K562 (cell line): ENCODE data around the gene GJC2. TPM values are rescaled to one million over a fixed set of nuclear protein-coding genes. Genes with fewer than 3 reads are reported as not detected.
A peak's percentile ranks its signal among the peaks of the same experiment; 100 is the strongest.

Source experiments
- ASH1L ChIP-seq: fragments of 450-650 bp; IDR thresholded peaks from 2 replicates; pipeline ENCODE4 v1.6.1; 2018; ENCODE audit warnings: borderline replicate concordance, mild to moderate bottlenecking, low read depth; ENCODE audit not compliant: partially characterized antibody
- BHLHE40 ChIP-seq: IDR thresholded peaks from 2 replicates; pipeline ENCODE4 v1.6.1; 2011; ENCODE audit warnings: low read length, improper control_type of control experiment
- CBFB ChIP-seq: sonication (generic); formaldehyde crosslinking; IDR thresholded peaks from 2 replicates; pipeline ENCODE4 v1.4.0; 2020; ENCODE audit warnings: mild to moderate bottlenecking, missing genetic modification reagents
- EGR1 ChIP-seq: fragments of 450-650 bp; conservative IDR thresholded peaks from 2 replicates; pipeline ENCODE4 v1.6.1; 2017; ENCODE audit warnings: mild to moderate bottlenecking
- L3MBTL2 ChIP-seq: fragments of 450-650 bp; IDR thresholded peaks from 2 replicates; pipeline ENCODE4 v1.6.1; 2016; ENCODE audit warnings: mild to moderate bottlenecking, moderate library complexity
- NRF1 ChIP-seq, 2 experiments: fragments of 450-650 bp; IDR thresholded peaks in 1 of 2; conservative IDR thresholded peaks in 1 of 2; 2 replicates each; pipeline ENCODE4 v1.6.1; 2014; ENCODE audit warnings: mild to moderate bottlenecking in 2 of 2
- TBP ChIP-seq: optimal IDR thresholded peaks from 2 replicates; pipeline ENCODE3; 2011; ENCODE audit warnings: low read depth, low read length, improper control_type of control experiment
- TCFL5 ChIP-seq: fragments of 250-450 bp; sonication (Bioruptor Pico); conservative IDR thresholded peaks from 2 replicates; pipeline ENCODE4 v1.6.1; 2021; ENCODE audit warnings: mild to moderate bottlenecking, moderate library complexity, matching md5 sums
- ZNF644 ChIP-seq: fragments of 200-800 bp; sonication (Bioruptor generic); IDR thresholded peaks from 2 replicates; pipeline ENCODE4 v1.6.1; 2016; ENCODE audit warnings: low read depth, missing genetic modification characterization, missing compliant biosample characterization
- polyA plus RNA-seq, 8 experiments: library from polyadenylated mRNA; depleted of rRNA in 4 of 8; stranded (reverse) in 5 of 8; unstranded in 3 of 8; fragments of >200 nt; fragmentation: Nextera tagmentation in 2 of 8; fragmentation: Illumina TruSeq in 1 of 8; extraction: Ambion mirVana in 2 of 8; extraction: Trizol in 1 of 8; gene quantifications; 2 replicates each; pipeline versions ENCODE4 v1.2.1 to v1.2.3, GENCODE V29; 2011 to 2014; ENCODE audit warnings: inconsistent platforms in 1 of 8, missing spikeins in 1 of 8
- total RNA-seq, 7 experiments: library from RNA; depleted of rRNA in 6 of 7; stranded (reverse); fragments of >200 nt in 6 of 7; fragmentation: Illumina TruSeq in 2 of 7; extraction: Trizol in 2 of 7; gene quantifications; 2 replicates each; pipeline versions ENCODE4 v1.2.1 to v1.2.3, GENCODE V29; 2011 to 2021; ENCODE audit warnings: low replicate concordance in 1 of 7
- TF ChIP-seq, protein P1 (sequence below): IDR thresholded peaks from 2 replicates; pipeline ENCODE4 v1.6.1; 2012; ENCODE audit warnings: low read depth, low read length, improper control_type of control experiment, borderline replicate concordance
- TF ChIP-seq, protein P2 (sequence below): sonication (generic); formaldehyde crosslinking; IDR thresholded peaks from 2 replicates; pipeline ENCODE4 v1.8.0; 2022; ENCODE audit warnings: missing genetic modification reagents, mild to moderate bottlenecking, moderate library complexity, borderline replicate concordance
- TF ChIP-seq, protein P3 (sequence below), 3 experiments: fragments of 200-800 bp in 1 of 3; fragments of 250-450 bp in 1 of 3; fragments of 450-650 bp in 1 of 3; sonication (Bioruptor Pico) in 1 of 3; sonication (Bioruptor generic) in 1 of 3; formaldehyde crosslinking in 1 of 3; IDR thresholded peaks; 2 replicates each; pipeline versions ENCODE4 v1.6.1 to v1.8.0; 2016 to 2022; ENCODE audit warnings: mild to moderate bottlenecking in 2 of 3, missing genetic modification characterization in 2 of 3, missing compliant biosample characterization in 1 of 3, moderate library complexity in 1 of 3
- TF ChIP-seq, protein P4 (sequence below): fragments of 250-450 bp; sonication (Bioruptor Pico); IDR thresholded peaks from 2 replicates; pipeline ENCODE4 v1.8.0; 2022; ENCODE audit warnings: moderate library complexity, mild to moderate bottlenecking, inconsistent platforms
- TF ChIP-seq, protein P5 (sequence below): fragments of 450-650 bp; IDR thresholded peaks from 2 replicates; pipeline ENCODE4 v1.6.1; 2016; ENCODE audit warnings: borderline replicate concordance

GJC2 gene
- total and polyA plus RNA-seq, 9 of the 15 experiments (the other 6 are each of a cell fraction or from before 2014, with no cell fraction given), result 0.03 to 0.62 (median 0.11) TPM; not detected in 2

DNA sequence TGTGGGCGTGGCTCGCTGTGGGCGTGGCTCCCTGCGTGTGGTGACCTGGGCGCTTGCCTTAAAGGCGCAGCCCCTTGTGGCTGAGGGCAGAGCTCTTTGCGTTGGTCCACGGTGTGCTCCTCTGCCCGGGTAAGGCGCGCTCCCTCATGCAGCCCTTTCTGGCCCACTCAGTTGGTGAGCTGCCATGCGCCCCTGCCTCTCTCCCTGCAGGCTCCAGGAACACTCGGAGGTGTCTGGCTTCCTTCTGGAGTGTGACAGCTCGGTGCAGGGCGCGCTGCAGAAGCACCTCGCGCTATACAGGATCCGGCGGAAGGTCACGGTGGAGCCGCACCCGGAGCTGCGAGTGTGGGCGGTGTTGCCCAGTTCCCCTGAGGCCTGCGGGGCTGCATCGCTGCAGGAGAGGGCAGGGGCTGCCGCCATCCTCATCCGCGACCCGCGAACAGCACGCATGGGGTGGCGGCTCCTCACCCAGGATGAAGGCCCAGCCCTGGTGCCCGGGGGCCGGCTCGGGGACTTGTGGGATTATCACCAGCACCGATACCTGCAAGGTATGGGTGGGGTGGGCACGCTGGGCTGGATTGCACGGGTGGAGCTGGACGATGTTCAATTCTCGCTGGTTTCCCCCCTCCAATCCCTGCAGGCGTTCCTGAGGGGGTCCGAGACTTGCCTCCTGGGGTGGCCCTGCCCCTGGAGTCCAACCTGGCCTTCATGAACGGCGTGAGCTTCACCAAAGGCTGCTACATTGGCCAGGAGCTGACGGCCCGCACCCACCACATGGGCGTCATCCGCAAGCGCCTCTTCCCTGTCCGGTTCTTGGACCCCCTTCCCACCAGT is 25.0 kb downstream of the GJC2 start (continued):
- TF ChIP-seq TBP (peak; percentile 73), ASH1L (no peak), ZNF644 (no peak), EGR1 (0 out of 2 replicates have a peak, but pooled peaks have one; percentile 18), BHLHE40 (no peak), L3MBTL2 (no peak), CBFB (0 out of 2 replicates have a peak, but pooled peaks have one; percentile 23), NRF1 (conservative IDR thresholded peaks at IDR 0.05 in 1 of 2, IDR thresholded peaks at IDR 0.05 in 1 of 2) (peak; percentile 78 to 84), TCFL5 (CRISPR knock-in tag) (no peak)
- TF ChIP-seq, protein P1, sequence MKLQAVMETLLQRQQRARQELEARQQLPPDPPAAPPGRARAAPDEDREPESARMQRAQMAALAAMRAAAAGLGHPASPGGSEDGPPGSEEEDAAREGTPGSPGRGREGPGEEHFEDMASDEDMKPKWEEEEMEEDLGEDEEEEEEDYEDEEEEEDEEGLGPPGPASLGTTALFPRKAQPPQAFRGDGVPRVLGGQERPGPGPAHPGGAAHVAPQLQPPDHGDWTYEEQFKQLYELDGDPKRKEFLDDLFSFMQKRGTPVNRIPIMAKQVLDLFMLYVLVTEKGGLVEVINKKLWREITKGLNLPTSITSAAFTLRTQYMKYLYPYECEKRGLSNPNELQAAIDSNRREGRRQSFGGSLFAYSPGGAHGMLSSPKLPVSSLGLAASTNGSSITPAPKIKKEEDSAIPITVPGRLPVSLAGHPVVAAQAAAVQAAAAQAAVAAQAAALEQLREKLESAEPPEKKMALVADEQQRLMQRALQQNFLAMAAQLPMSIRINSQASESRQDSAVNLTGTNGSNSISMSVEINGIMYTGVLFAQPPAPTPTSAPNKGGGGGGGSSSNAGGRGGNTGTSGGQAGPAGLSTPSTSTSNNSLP, result no peak
- TF ChIP-seq, protein P2, sequence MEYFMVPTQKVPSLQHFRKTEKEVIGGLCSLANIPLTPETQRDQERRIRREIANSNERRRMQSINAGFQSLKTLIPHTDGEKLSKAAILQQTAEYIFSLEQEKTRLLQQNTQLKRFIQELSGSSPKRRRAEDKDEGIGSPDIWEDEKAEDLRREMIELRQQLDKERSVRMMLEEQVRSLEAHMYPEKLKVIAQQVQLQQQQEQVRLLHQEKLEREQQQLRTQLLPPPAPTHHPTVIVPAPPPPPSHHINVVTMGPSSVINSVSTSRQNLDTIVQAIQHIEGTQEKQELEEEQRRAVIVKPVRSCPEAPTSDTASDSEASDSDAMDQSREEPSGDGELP (CRISPR knock-in tag), result peak; percentile 46; the same call in 1 of the 2 replicates
- TF ChIP-seq, protein P3, sequence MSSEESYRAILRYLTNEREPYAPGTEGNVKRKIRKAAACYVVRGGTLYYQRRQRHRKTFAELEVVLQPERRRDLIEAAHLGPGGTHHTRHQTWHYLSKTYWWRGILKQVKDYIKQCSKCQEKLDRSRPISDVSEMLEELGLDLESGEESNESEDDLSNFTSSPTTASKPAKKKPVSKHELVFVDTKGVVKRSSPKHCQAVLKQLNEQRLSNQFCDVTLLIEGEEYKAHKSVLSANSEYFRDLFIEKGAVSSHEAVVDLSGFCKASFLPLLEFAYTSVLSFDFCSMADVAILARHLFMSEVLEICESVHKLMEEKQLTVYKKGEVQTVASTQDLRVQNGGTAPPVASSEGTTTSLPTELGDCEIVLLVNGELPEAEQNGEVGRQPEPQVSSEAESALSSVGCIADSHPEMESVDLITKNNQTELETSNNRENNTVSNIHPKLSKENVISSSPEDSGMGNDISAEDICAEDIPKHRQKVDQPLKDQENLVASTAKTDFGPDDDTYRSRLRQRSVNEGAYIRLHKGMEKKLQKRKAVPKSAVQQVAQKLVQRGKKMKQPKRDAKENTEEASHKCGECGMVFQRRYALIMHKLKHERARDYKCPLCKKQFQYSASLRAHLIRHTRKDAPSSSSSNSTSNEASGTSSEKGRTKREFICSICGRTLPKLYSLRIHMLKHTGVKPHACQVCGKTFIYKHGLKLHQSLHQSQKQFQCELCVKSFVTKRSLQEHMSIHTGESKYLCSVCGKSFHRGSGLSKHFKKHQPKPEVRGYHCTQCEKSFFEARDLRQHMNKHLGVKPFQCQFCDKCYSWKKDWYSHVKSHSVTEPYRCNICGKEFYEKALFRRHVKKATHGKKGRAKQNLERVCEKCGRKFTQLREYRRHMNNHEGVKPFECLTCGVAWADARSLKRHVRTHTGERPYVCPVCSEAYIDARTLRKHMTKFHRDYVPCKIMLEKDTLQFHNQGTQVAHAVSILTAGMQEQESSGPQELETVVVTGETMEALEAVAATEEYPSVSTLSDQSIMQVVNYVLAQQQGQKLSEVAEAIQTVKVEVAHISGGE (CRISPR knock-in tag; IDR thresholded peaks at IDR 0.05), result peak in 1 of 3 experiments; percentile 60; a peak in 2 of 6 replicates
- TF ChIP-seq, protein P4, sequence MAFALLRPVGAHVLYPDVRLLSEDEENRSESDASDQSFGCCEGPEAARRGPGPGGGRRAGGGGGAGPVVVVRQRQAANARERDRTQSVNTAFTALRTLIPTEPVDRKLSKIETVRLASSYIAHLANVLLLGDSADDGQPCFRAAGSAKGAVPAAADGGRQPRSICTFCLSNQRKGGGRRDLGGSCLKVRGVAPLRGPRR (CRISPR knock-in tag), result no peak
- TF ChIP-seq, protein P5, sequence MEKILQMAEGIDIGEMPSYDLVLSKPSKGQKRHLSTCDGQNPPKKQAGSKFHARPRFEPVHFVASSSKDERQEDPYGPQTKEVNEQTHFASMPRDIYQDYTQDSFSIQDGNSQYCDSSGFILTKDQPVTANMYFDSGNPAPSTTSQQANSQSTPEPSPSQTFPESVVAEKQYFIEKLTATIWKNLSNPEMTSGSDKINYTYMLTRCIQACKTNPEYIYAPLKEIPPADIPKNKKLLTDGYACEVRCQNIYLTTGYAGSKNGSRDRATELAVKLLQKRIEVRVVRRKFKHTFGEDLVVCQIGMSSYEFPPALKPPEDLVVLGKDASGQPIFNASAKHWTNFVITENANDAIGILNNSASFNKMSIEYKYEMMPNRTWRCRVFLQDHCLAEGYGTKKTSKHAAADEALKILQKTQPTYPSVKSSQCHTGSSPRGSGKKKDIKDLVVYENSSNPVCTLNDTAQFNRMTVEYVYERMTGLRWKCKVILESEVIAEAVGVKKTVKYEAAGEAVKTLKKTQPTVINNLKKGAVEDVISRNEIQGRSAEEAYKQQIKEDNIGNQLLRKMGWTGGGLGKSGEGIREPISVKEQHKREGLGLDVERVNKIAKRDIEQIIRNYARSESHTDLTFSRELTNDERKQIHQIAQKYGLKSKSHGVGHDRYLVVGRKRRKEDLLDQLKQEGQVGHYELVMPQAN, result peak; percentile 55; the same call in 1 of the 2 replicates
